WI38 (cell line): Measurements from ENCODE around the gene EHBP1.

Source experiments
- H3K4me3 ChIP-seq: 2 replicates; pipeline ENCODE4 v1.5.1; 2011; ENCODE audit warnings: low read depth, mild to moderate bottlenecking, control low read depth, low read length
- CTCF ChIP-seq: IDR thresholded peaks from 2 replicates; pipeline ENCODE4 v1.5.1; 2012; ENCODE audit warnings: low read depth, mild to moderate bottlenecking, control low read depth, low read length

Gene EHBP1

GRCh38 chr2:62793213-62793612, 87.7 kb downstream of the EHBP1 start:
- no peak for TF ChIP-seq CTCF
- no peak overlapping the region for H3K4me3 ChIP-seq

GRCh38 chr2:62794791-62795190, 89.3 kb downstream of the EHBP1 start:
- H3K4me3 ChIP-seq = no peak overlapping the region
- TF ChIP-seq CTCF = no peak

- no peak for TF ChIP-seq CTCF
- H3K4me3 ChIP-seq = no peak overlapping the region
Measured at GRCh38 chr2:62795341-62795740, 89.8 kb downstream of the EHBP1 start.

GRCh38 chr2:62797107-62797506, 91.6 kb downstream of the EHBP1 start:
- no peak overlapping the region for H3K4me3 ChIP-seq
- no peak for TF ChIP-seq CTCF

GRCh38 chr2:62800618-62801017, 95.1 kb downstream of the EHBP1 start:
- H3K4me3 ChIP-seq = no peak overlapping the region
- no peak for TF ChIP-seq CTCF

GRCh38 chr2:62801110-62801509, 95.6 kb downstream of the EHBP1 start:
- no peak for TF ChIP-seq CTCF
- no peak overlapping the region for H3K4me3 ChIP-seq

GRCh38 chr2:62801814-62802523, 96.5 kb downstream of the EHBP1 start:
- 0 out of 2 replicates have a peak, but pooled peaks have one; percentile 23 for TF ChIP-seq CTCF
- H3K4me3 ChIP-seq = no peak overlapping the region
